ENCODE measurements around the gene GNRH2.

The GNRH2 gene

DNA sequence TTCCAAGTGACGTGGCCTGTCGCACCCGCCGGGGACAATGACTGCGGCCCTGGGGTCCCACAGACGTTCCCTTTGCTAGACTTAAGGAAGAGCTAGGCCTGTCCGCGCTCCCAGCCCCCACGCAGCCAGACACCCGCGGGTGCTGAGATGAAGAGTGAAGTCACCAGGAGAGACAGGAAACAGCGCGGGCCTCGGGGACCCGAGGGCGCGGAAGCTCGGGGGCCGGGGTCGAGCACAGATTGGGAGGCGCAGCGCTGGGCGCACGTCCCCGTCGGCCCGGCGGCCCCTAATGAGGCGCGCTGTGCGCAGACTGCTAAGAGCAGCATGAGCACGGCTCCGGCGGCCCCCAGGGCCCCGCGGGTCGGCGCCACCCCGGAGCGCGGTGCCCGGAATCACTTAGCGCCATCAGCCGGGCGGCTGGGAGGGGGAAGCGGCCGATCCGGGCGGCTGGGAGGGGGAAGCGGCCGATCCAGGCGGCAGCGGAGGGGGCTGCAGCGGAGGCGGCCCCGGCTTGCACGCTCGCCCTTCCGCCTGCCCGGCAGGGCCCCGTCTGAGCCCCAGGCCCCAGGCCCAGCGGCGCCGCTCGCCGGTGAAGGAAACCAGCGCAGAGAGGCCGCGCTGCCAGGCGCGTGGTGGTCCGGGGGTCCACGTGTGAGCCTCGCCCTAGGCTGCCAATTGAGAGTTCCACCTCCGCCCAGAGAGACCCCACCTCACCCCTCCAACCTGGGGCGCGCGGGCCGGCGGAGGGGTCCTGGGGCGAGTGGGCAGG, 49.4 kb downstream of the GNRH2 start:
- no peak overlapping the region for H3K27ac ChIP-seq (ENCODE audit: low read length)
- H3K9me3 ChIP-seq (ENCODE audit: control insufficient read depth in 1 of 2, low read length in 2 of 2) = no peaks in the 10 kb centered on the region

DNA sequence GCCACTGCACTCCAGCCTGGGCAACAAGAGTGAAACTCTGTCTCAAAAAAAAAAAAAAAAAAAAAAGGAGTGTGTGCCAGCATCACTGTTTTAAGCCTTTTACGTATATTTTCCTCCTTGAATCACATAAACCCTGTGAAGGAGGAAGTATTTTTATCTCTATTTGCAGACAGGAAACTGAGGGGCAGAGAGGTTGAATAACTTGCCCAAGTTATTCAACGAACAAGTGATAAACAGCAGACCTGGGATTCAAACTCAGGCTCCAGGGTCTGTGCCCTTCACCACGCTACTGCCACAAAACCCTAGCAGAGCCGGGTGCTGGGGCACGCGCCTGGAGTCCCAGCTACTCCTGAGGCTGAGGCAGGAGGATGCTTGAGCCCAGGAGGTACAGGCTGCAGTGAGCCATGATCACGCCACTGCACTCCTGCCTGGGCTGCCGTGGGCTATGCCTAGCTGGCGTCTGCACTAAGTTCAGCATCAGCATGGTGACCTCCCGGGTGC, 50.5 kb downstream of the GNRH2 start:
- H3K27me3 ChIP-seq (ENCODE audit: low read depth, low read length) = peaks cover 9% of the 10 kb centered on the region
- no peaks in the 10 kb centered on the region for H3K4me1 ChIP-seq (ENCODE audit: control insufficient read depth in 1 of 2, insufficient read depth in 2 of 2, low read length in 2 of 2)
- no peaks in the 10 kb centered on the region for H3K36me3 ChIP-seq (ENCODE audit: control insufficient read depth in 1 of 2, insufficient read depth in 2 of 2, low read length in 2 of 2)
- H3K27ac ChIP-seq (ENCODE audit: low read length) = no peak overlapping the region
- H3K9me3 ChIP-seq (ENCODE audit: control insufficient read depth in 1 of 2, low read length in 2 of 2) = no peaks in the 10 kb centered on the region
- no peak overlapping the region for H3K4me3 ChIP-seq (ENCODE audit: low read depth in 1 of 2, low read length in 2 of 2)

More for the DNA sequence above, 49.4 kb downstream of the GNRH2 start:
- no peaks in the 10 kb centered on the region for H3K36me3 ChIP-seq (ENCODE audit: control insufficient read depth in 1 of 2, insufficient read depth in 2 of 2, low read length in 2 of 2)
- H3K27me3 ChIP-seq (ENCODE audit: low read depth, low read length) = peaks cover 9% of the 10 kb centered on the region
- H3K4me3 ChIP-seq (ENCODE audit: low read depth in 1 of 2, low read length in 2 of 2) = peak overlapping the region in 1 of 2 donors; percentile 52
- H3K4me1 ChIP-seq (ENCODE audit: control insufficient read depth in 1 of 2, insufficient read depth in 2 of 2, low read length in 2 of 2) = no peaks in the 10 kb centered on the region

DNA sequence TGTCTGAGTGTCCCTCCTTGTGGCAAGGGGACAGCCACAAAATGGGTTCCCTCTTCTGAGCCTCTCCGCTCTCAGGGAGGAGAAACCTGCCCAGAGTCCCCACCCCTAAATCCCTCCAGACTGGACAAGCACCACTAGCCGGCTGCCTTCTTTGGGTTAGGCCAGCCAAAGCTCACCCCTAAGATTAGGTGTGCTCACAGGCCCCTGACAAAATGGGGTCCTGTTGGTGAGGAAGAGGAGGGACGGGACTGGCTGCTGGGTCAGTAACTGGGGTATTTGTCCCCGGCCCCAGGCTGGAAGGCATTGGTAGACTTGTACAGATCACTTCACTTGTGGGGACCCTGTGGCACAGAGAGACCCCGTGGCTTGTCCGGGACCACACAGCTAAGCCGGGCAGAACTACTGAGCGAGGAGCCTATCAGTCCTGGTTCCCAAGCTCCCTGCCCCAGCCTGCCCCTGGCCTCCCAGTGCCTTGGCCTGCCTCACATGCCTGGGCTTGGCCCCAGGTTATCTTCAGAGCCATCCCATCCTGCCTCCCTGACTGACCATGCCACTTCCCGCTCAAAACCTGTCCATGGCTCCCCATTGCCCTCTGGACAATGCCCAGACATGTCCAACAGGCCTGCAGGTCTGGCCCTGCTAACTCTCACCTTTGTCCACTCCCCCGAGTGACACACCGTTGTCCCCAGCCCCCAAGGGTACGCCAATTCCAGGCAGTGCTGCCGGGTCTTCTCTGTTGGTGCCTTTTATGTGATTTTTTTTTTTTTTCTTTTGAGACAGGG, 51.6 kb downstream of the GNRH2 start:
- H3K27ac ChIP-seq (ENCODE audit: low read length) = no peak overlapping the region
- H3K4me3 ChIP-seq (ENCODE audit: low read depth in 1 of 2, low read length in 2 of 2) = no peak overlapping the region
- H3K27me3 ChIP-seq (ENCODE audit: low read depth, low read length) = peaks cover 5% of the 10 kb centered on the region
- H3K4me1 ChIP-seq (ENCODE audit: control insufficient read depth in 1 of 2, insufficient read depth in 2 of 2, low read length in 2 of 2) = no peaks in the 10 kb centered on the region
- no peaks in the 10 kb centered on the region for H3K36me3 ChIP-seq (ENCODE audit: control insufficient read depth in 1 of 2, insufficient read depth in 2 of 2, low read length in 2 of 2)
- H3K9me3 ChIP-seq (ENCODE audit: control insufficient read depth in 1 of 2, low read length in 2 of 2) = no peaks in the 10 kb centered on the region

Data from muscle layer of duodenum (tissue), 2 donors.